HL-60/S4 (cell line): ENCODE data around the gene DCAF6.
"Not testable (repeated sequence)": the region's sequence is repeated elsewhere in the genome, so short reads cannot be mapped to it uniquely, and the experiment has no call there.

Experiments used
- in situ Hi-C: fragments of 300-500 bp; cut with MboI; formaldehyde crosslinking; loops from 2 replicates; pipeline ENCODE4 v1.14.3; 2022; ENCODE audit warnings: low sequenced_read_pairs

DCAF6 gene

DNA sequence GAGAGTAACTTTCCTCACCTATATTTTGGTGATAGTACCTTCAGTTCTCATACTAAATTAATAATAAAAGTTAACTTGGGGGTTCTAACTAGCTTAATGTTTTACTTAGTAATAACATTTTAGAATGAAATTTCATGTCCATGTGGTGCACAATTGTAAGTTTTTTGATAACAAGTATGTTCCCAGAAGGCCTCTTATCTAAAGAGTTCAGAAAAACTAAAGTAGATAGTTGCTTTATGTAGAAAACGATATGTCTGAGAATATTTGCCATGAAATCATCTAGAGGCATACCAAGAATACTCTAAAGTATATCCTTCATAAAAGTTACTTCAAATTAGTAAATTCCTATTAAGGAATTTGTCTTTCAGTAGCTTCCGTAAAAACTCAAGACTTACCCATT, 12.4 kb upstream of the DCAF6 start:
- in situ Hi-C loops, result no loop called here

DNA sequence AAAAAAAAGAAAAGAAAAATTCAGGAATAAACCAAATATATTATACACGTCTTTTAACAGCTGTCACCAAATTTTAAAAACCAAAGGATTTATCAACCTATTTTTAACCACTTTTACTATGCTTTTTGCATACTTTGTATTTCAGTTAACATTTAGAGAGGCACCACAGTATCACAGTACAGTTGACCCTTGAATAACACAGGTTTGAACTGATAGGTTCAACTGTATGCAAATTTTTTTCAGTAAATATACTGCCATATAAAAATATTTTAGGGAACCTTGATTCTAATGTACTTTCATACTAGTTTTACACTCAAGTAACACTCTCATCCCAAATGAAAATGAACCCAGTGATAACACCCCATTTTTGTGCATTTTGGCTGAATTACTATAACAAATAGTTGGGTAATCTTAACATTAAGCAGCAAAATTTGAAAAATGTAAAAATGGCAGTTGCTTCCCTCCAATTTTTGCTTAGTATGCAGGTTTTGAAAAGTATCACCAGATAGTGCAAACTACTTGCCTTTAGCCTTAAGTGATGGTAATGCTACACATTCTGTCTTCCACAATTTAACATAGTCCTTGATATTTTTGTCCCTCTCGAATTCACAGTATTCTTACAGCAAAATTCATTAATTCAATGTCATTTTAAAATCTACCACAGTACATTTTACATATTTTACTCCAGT, 11.8 kb upstream of the DCAF6 start:
- in situ Hi-C loops, result no loop called here

DNA sequence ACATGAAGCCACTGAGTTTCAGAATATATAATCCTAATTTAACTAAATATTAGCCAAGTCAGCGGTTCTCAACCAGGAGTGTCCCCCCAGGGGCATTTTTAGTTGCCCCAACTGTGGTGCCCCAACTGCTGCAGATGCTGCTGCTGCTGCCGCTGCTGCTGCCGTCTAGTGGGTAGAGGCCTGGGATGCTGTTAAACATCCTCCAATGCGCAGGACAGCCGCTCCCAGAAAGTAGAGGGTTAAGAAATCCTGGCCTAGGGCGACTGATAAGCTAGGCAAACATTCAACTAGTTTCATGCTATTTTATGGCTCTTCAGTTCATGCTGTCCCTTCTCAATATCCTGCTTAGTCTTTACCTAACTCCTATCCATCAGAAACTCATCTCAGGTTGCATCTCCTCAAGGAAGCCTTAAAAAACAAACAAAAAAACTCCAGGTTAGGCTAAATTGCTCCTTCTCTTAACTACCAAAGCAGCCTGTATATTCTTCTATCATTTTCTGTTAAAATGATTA, 9.9 kb upstream of the DCAF6 start:
- in situ Hi-C loops, result no loop called here

DNA sequence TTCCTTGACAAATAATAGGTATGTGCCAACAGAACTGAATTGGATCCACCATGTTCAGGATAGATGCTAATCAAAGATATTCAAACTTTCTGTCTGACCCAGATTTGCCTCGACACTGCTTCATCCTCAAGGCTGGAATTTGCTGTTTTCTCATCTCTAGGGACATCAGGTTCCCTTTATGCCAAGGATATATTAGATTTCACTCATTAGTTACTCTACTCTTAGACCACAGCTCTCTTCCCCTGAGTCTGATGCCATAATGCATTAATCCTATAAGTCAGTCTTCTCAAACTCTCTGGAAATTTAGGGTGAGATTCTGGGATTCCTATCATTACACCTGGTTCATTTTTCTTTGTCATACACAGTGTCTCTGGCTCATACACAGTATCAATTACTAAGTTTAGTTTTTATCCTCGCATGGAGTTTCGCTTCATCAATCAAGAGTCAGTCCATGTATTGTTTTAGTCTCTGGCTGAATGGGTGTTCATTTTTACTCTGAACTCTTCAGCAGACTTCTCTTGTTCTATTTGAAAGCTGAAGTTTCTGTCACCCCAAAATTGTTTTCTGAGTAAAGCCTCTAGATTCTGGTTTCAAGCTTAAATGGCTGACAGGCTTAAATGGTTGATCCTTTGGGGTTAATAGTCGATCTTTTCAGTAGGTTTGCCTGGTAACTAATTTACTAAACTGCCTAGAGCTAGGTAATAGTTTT, 9.3 kb upstream of the DCAF6 start:
- in situ Hi-C loops, result no loop called here

DNA sequence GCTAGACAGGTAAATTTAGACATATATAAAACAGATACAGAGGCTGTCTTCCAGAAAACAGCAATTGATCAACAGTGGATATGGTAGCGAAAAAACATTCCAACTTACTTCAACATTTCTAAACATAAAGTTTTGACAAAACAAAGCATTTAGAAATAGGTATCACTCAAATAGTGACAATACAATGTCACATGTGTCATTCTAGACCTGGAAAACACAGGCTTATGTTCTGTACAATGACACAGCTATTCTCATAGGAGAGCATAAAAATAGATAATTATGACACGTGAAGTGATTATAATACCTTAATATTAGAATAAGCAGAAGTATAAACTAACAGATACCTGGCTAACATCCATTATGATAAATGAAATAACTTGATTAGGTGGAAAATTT, 8.0 kb upstream of the DCAF6 start:
- in situ Hi-C loops, result no loop called here

DNA sequence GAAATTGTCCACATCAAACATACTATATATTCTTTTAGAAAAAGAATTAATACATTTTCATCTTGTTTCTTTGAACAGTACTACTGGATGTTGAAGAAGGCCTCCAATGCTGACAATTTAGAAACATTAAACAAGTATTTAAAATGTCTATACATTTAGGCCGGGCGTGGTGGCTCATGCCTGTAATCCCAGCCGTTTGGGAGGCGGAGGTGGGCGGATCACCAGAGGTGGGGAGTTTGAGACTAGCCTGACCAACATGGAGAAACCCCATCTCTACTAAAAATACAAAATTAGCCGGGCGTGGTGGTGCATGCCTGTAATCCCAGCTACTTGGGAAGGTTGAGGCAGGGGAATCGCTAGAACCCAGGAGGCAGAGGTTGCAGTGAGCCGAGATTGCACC, 7.6 kb upstream of the DCAF6 start:
- in situ Hi-C loops, result not testable (repeated sequence)

DNA sequence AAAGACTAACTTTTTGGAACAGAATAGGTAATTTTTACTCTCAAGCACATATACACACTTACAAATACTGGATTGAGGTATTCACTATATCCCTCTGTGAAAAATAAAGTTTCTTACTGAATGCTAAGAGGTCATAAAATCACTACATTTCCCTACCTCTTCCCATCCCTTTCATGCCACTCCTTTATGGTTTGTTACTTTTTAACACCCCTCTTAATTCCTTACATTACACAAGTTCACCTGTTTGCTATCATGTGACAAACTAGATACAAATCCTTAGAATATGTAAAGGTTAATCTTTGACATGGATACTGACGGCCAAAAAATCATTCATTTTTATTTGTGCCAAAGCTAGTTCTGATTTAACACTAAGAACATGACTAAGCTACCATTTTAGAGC, 6.8 kb upstream of the DCAF6 start:
- in situ Hi-C loops, result no loop called here

DNA sequence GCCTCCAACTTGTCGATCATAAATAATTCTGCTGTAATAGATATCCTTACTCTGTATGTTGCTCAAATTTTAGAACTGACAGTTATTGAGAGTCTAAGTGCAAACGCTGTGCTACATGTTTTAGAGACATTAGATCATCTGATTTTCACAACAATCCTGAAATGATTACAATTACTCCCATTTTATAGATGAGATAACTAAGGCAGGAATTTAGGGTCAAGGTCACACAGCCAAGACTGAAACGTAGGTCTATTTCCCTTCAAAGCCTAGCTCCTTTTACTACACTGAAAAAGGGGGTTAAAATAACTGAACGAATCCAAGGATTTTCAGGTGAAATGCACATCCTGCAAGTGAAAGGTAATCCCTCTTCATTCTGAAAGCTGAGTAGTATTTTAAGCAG, 2.7 kb upstream of the DCAF6 start:
- in situ Hi-C loops, result no loop called here

DNA sequence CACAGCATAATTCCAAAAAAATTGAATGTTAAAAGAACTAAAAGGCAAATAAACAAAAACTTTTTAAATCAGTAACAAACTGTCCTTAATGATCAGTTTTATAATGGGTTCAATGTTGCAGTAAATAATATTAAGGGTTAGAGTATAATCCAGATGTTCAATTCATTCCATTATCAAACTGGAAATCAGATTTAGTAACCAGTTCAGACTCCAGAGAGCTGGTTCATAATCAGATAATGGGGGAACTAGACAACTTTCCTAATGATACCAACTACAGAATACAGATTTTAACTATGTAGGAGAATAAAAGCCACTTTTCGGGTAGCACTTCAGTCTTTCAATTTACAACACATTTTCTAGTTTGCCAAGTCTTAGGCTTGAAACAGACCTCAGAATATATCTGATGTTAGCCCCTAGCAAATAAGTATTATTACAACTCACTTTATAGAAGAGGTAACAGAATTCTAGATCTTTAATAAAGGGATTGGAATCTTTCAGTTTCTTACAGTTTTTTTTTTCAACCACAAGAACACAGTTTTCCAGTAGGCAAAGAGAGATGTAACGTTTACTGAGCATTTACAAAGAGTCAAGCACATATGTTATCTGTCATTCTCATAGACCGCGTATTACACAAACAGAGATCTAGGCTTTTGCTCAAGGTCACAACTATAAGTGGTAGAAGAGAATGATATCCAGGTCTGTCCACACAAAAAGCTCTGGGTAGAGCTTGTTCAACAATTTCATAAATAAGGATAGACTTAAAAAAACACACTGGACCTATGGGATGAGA, 1.9 kb upstream of the DCAF6 start:
- in situ Hi-C loops, result no loop called here

DNA sequence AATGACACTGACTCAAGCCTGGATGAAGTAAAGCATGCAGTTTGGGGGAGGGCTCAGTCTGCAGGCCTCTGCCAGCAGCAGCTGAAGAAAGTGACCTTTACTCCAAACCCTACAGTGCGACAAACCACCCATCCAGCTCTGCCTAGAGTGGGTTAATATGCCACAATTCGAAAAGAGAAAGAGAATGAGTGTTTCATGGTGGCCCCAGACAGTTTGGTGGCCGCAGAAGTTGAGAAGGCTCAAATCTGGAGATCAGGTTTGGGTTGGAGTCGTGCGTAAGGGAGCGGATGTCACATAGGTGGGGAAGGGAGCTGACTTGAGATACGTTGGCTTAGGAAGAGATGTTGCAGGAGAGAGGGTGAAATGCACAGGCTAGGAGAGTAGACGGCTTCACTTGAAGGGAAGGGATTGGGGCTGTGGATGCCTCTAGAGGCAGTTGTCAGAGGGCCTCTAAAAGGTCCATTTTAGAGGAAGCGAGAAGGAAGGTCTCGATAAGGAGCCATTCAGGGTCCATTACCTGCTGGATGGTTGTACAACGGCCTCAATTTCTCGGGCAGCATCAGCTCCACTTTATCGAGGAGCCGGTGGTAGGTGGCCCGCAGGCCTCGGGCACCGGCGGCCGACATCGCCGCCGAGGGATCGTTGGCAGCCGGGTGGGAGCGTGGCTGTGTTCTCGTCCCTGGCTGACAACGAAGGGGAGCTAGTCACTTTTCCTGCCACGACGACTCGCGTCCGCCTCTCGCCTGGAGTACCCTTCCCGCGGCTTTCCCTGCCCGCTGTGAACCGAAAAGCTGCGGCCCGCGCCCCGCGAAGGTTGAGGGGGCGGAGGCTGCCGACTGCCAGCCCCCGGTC, 1.0 kb upstream of the DCAF6 start:
- in situ Hi-C loops, result no loop called here

DNA sequence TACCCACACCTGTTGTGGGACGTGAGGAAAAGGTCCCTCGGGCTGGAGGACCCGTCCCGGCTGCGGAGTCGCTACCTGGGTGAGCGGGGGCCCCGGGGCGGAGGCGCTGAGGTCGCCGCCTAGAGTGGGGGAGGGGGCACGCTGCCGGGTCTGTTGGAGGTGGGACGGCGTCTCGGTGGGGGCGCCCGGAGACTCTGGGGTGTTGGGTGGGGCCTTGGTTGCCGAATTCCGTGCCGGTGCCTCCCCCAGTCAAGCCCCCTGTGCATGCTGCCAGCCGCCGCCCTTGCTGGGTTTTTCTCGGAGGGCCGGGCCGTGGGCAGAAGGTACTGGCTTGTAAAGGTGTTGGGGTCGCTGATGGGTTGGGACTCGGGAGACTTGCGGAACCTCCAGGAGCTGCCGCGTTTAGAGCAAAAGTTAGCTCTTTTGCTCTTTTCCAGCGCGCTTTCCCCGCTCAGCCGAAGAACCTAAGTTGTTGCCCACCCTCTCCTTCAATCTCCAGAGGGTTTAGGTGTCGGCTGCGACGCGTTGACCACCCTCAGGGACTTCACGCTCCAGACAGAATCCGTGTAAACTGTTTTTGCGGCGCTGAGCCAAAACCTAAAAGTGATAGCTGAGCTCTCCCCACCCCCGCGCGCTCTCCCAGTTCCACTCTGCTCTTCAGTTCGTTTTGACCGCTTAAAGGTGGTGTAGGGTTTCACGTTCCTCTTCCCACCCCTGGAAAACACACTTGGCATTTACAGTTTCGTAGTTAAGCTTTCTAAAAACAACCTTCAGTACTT, 636 bp downstream of the DCAF6 start, which contains the start of gene MPC2:
TSS of gene MPC2 (minus strand) at position 143 of the 779 bp plus-strand sequence. CDS start 1,231 bp downstream, outside the sequence.
- in situ Hi-C loops, result no loop called here

DNA sequence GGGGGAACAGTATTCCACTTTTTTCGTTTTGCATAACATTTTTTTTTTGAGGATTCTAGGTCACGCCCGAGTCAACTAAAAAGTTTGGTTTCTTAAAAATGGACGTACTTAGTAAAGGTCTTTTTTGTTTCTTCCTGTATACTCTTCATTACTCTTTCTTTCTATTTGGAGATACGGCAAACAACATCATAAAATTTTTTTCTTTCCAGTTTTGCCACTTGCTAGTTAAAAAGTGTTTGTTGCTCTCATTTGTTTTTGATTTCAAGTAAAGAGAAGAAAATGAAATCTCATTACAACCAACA, 1.2 kb downstream of the DCAF6 start:
- in situ Hi-C loops, result no loop called here

DNA sequence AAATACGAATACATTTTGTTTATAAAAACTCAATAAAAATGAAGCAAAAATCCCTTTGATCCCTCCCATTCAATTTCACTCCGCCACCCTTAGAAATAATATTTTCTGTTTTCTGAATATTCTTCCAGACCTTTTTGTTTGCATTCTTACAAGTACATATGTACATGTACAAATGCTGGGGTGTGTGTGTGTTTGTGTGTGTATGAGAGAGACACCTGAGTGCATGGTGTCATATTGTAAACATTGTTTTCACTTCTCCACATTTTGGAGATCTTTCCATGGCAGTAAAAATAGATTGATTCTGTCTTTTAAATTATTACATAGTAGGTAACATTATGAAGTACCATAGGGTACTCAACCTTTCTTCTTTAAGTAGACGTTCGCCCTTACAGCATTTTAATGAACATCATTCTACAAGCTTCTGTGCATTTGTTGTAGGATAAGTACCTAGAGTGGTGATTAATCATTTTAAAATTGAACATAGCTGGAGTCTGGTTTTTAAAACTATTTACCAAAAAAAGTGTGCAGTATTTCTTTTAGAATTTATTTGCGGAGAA, 1.7 kb downstream of the DCAF6 start:
- in situ Hi-C loops, result no loop called here

DNA sequence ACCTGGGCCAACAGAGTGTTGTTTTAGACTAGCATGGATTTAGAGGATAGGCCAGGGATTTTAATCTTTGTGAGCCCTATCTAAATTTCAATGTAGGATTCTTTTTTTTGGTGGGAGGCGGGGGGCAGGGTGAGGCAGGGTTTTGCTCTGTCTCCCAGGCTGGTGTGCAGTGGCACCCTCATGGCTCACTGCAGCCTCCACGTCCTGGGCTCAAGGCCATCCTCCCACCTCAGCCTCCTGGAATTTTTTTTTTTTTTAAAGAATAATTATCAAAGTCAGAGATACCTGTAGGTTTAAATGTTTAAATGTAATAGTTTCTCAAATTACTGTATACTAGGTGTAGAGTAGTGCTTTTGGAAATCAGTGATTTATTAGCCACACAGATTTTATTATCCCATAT, 3.8 kb downstream of the DCAF6 start:
- in situ Hi-C loops, result no loop called here

DNA sequence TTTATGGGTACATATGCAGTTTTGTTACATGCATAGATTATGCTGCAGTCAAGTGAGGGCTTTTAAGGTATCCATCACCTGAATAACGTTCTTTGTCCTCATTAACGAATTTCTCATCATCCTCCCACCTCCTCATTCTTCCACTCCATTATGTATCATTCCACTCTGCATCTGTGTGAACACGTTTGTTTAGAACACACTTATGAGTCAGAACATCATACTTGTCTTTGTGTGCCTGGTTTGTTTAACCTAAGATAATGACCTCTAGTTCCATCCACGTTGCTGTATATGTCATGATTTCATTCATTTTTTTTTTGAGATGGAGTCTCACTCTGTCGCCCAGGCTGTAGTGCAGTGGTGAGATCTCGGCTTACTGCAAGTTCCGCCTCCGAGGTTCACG, 7.1 kb downstream of the DCAF6 start:
- in situ Hi-C loops, result no loop called here

DNA sequence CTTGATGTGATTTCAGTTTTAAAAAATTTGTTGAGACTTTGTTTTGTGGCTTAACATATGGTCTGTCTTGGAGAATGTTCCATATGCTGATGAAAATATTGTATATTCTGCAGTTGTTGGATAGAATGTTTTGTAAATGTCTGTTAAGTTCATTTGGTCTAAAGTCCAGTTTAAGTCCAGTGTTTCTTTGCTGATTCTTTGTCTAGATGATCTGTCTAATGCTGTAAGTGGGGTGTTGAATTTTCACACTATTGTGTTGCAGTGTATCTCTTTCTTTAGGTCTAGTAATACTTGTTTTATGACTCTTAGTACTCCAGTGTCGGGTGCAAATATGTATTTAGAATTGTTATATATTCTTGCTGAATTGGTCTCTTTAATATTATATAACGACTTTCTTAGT, 11.2 kb downstream of the DCAF6 start:
- in situ Hi-C loops, result no loop called here

DNA sequence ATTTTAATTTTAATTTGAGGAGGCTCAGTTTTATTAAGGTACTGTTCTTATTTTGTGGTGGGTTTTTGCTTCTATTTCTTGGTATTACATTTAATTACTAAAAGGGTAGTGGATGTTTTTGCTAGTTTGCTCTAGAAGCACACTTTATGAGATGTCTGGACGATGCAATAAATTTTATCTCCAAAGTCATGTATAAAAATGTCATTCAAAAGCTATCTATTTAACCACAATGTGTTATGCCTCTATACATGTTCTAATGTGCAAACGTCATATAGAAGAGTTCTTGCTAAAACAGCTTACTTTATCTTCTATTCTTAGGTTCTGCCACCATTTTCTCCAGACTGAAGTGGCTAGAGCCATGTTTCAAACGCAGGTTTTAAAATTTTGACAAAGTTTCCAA, 13.3 kb downstream of the DCAF6 start:
- in situ Hi-C loops, result no loop called here

DNA sequence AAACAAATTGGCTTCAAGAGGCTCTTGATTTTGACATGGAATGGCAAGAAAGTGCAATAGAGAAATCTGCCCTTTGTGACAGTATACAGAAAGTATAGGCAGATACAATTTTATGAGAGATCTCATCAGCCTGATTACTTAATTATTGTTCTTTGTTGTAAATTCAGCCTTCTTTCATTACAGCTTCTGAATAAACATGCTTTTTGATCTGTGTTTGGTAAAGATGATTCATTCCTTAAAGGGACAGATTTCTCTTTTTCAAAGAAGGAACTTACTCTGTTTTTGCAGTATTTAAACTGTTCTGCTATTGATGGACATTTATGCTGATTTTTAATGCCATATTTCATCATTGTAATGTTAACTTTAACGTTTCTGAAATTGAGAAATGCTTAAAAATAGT, 14.1 kb downstream of the DCAF6 start:
- in situ Hi-C loops, result no loop called here

DNA sequence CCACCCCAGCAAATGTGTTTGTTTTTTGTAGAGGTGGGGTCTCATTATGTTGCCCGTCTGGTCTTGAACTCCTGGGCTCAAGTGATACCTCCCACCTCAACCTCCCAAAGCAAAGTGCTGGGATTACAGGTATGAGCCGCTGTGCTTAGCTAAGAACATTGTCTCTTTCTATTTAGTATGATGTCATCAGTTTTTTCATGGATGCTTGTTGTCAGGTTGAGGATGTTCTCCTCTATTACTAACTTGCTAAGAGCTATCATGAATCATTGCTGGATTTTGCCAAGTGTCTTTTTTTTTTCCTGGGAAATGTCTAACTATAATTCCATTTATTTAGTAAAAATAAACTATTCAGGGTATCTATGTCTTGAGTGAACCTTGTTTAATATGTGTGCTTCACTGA, 19.4 kb downstream of the DCAF6 start:
- in situ Hi-C loops, result no loop called here

DNA sequence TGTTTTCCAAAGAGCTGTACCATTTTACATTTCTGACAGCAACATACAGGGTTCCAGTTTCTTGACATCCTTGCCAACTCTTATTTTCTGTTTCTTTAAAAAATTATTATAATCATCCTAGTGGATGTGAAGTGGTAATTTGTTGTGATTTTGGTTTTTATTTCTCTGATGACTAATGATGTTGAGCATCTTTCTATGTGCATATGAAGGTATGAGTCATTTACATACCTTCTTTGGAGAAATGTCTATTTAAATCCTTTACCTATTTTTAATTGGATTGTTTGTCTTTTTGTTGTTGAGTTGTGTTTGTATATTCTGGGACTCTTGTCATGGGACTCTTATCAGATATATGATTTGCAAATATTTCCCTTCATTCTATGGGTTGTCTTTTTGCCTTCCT, 21.2 kb downstream of the DCAF6 start:
- in situ Hi-C loops, result no loop called here
